ENCODE data around the gene ZNF487.

ZNF487 gene

GRCh38 chr10:43396061-43396927 is 40.6 kb upstream of the ZNF487 start (continued):
- no peak for TF ChIP-seq ZNF585B (tag by site-specific recombination; IDR thresholded peaks at IDR 0.05)
- no peak for TF ChIP-seq ZNF776 (tag by site-specific recombination; IDR thresholded peaks at IDR 0.05; ENCODE audit: borderline replicate concordance)
- TF ChIP-seq FEZF1 (tag by site-specific recombination; IDR thresholded peaks at IDR 0.05), result no peak
- TF ChIP-seq ZNF266 (tag by site-specific recombination; IDR thresholded peaks at IDR 0.05; ENCODE audit: low read depth), result no peak
- TF ChIP-seq ZFHX2 (tag by site-specific recombination; conservative IDR thresholded peaks at IDR 0.05), result no peak
- no peak for TF ChIP-seq ATF2 (tag by site-specific recombination; IDR thresholded peaks at IDR 0.05; ENCODE audit: low read depth)
- no peak for TF ChIP-seq ZNF146 (tag by site-specific recombination; IDR thresholded peaks at IDR 0.05)
- TF ChIP-seq ZEB2 (tag by site-specific recombination; IDR thresholded peaks at IDR 0.05), result peak; percentile 87
- no peak for TF ChIP-seq ZFP3 (tag by site-specific recombination; IDR thresholded peaks at IDR 0.05; ENCODE audit: low read depth)
- 0 out of 2 replicates have a peak, but pooled peaks have one; percentile 4 for TF ChIP-seq IKZF3 (tag by site-specific recombination; IDR thresholded peaks at IDR 0.05)
- TF ChIP-seq ELK4 (IDR thresholded peaks at IDR 0.05; ENCODE audit: borderline replicate concordance, low read depth, low read length), result no peak
- no peak for TF ChIP-seq ZBTB7A (tag by site-specific recombination; IDR thresholded peaks at IDR 0.05; ENCODE audit: low read depth)
- no peak for TF ChIP-seq MEIS1 (CRISPR knock-in tag; IDR thresholded peaks at IDR 0.05; ENCODE audit: borderline replicate concordance)
- no peak for TF ChIP-seq ZNF26 (tag by site-specific recombination; IDR thresholded peaks at IDR 0.05)
- peak; percentile 42 for TF ChIP-seq ZNF660 (tag by site-specific recombination; IDR thresholded peaks at IDR 0.05)
- TF ChIP-seq ZNF664 (tag by site-specific recombination; IDR thresholded peaks at IDR 0.05), result no peak
- TF ChIP-seq ZSCAN4 (tag by site-specific recombination; IDR thresholded peaks at IDR 0.05), result no peak
- TF ChIP-seq ZNF132 (tag by site-specific recombination; IDR thresholded peaks at IDR 0.05; ENCODE audit: borderline replicate concordance), result no peak
- peak; percentile 10; the same call in 1 of the 2 replicates for TF ChIP-seq KLF1 (tag by site-specific recombination; IDR thresholded peaks at IDR 0.05)
- TF ChIP-seq ZNF10 (tag by site-specific recombination; IDR thresholded peaks at IDR 0.05), result peak; percentile 80
- TF ChIP-seq INSM2 (tag by site-specific recombination; IDR thresholded peaks at IDR 0.05), result 0 out of 2 replicates have a peak, but pooled peaks have one; percentile 15
- TF ChIP-seq ZNF677 (tag by site-specific recombination; IDR thresholded peaks at IDR 0.05), result no peak
- no peak; the same call in none of the 2 replicates for TF ChIP-seq ZXDB (tag by site-specific recombination; IDR thresholded peaks at IDR 0.05)
- TF ChIP-seq CTCF (tag by site-specific recombination; IDR thresholded peaks at IDR 0.05), result no peak
- TF ChIP-seq ZNF18 (tag by site-specific recombination; IDR thresholded peaks at IDR 0.05), result no peak
- TF ChIP-seq PBX3 (CRISPR knock-in tag; IDR thresholded peaks at IDR 0.05), result peak; percentile 82
- no peak for TF ChIP-seq ZNF404 (tag by site-specific recombination; IDR thresholded peaks at IDR 0.05)

Measured in HEK293 (cell line).